Inflammatory macrophage treated with lipopolysaccharide for 1 hour (primary cell): ENCODE data around the gene NFIA.

ENCODE experiments used
- DNase-seq, 2 donors: peaks; one replicate each; pipeline ENCODE4 v3.0.0-alpha.2; 2020 to 2022

The NFIA gene

GRCh38 chr1:61343734-61344420 lies 261.5 kb downstream of the NFIA start:
- no peak for DNase-seq

- DNase-seq = no peak
These were observed 262.3 kb downstream of the NFIA start for GRCh38 chr1:61344696-61345095.

DNA sequence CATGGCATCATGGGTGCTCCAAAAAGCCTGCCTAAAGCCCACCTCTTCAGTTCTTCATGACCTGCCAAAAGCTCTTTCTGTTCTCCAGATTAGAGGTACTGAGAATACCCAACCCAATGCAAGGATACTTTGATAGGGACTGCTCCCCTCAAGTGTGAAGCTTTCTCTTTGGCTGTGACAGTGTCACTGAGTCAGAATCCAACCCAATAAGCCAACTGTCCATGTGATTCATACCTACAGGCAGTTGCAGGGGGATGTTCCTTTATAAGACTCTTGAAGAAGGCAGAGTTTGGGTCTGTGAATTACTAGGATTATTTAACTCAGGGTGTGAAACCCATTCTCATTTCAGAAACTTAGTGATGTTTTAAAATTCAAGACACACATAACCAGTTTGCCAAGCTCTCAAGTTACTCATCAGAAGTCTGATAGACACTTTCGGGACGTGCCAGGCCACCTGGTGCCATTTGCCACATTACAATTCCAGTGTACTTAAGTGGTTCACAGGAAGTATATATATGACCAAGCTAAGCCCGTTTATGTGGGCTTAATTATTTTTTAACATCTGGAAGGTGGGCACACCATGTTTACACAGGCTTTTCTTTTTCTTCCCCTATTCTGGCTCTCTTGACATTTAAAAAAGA lies 265.8 kb downstream of the NFIA start:
- no peak for DNase-seq

DNA sequence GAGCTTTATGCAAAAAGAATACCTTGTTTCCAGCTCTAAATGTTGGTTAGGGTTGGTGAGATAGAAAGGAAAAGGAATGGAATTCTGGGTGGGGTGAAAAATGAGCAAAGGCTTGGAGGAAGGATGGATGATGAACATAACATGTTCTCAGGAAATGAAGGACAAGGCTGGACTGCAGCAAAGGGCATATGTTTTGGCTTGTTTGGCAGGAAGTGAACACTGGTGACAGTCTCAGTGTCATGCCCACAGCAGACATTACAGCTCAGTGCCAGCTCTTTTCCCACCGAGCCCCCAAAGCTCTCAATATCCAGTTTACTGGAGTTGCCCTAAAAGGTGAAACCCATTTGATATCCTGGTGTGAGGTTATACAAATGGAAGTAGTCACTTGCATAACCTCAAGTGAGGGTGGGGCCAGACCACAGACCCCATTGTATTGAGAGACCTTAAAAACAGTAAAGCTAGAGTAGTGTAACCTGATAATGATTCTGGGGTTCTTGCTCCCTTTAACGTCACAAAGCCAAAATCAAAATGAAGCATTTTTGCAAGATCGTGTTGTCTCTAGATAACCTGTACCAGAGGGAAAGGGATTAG lies 270.6 kb downstream of the NFIA start:
- no peak for DNase-seq

DNA sequence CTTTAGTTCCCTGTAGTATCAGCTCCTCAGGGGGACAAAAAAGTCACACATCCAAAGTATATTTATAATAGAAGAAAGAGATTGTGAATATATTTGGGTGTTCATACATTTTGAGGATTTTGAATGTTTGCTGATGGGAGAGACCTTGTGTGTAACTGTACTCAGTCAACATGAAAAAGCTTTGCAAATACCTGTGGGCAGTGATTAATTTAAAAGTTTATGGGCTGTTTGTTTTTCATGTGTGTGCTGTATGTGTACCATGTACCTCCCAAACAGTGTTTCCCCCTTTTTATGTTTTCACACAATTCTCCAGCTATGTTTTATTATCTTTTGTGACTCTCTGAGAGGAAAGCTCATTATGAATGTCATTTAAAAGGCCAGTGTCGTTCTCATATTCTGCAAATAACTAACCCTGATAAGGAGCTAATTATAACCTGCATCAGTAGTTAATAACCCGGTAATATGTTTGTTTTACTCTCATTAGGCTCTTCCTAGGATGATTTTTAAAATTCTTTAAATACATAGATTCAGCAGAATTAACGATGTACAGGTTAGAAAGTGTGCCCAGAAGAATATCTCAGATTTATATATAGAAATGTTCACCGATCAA lies 271.5 kb downstream of the NFIA start:
- no peak for DNase-seq

DNA sequence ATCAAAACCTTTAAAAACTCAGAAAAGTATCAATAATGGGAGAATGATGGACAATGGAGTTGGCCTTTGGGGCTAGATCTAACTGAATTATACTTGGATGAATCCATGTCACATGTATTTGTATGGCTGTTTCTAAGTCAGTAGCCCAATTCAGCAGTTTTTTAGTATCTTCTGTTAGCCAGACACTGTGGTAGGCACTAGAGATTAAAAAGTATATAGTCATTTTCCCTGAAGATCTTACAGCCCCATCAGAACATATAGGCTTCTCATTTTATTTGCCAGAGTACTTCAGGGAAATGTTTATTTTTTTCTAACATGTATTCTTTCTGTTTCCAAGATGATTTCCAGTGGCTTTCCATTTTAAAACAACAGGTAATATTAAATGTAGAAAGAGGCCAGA lies 273.7 kb downstream of the NFIA start:
- DNase-seq = no peak

GRCh38 chr1:61356995-61357394 lies 274.6 kb downstream of the NFIA start:
- no peak for DNase-seq

DNA sequence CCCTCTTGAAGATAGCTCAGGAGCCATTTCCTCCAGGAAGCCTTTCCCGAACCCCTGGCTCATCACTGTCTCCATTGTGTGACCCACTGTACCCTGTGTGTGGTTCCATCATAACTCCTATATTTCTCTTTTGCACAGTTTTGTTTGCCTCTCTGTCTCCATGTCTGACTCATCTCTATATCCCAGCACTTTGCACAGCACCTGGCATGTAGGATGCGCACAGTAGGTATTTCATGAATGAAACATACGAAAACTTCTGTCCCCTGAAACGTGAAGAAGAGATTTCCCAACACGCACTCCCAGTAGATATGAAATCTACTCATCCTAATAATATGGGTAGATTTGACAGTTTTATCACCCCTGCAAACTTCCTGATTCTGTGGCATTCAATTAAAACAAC lies 275.2 kb downstream of the NFIA start:
- no peak for DNase-seq

DNA sequence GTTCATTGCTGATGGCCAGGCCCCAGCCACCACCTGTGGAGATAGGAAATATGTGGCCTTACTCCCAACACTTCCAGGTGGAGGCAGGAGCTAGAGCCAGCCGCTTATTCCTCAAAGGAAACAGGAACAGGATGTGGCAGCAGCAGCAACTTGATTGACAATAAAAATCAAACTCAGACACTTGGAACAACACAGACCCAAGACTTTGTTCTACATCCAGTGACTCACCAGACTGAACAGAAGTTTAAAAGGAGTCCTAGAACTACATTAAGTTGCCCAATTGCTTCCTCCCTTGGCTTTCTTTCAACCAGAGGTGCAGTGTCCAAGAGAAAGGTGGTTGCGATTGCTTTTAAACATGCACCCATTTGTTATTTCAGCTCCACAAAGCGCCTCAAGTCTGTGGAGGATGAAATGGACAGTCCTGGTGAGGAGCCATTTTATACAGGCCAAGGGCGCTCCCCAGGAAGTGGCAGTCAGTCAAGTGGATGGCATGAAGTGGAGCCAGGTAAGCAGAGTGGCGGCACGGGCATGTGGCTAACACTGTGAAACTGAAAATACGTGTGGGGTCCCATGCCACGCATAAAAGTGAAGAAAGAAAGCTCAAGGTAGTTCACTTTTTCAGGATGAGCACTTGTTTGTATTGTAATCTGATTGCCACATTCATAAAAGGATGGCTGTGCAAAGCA lies 276.6 kb downstream of the NFIA start:
- no peak for DNase-seq

DNA sequence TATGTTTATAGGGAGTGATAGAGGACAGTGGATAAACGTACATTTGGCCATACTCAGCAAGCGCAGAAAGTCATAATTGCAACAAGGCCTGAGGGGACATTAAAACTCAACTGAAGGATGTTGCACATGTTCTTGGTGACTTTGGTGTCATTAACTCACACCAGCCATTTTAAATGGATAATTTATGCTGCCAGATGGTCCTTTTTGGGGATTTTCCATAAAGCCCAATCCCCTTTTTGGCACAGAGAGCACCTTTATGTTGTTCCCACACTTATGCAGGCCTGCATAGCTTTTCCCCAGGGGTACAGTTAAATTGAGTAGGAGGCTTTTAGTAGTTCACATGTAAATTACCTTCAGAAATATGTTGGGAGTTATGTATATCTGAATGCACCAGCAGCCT lies 279.6 kb downstream of the NFIA start:
- no peak for DNase-seq

DNA sequence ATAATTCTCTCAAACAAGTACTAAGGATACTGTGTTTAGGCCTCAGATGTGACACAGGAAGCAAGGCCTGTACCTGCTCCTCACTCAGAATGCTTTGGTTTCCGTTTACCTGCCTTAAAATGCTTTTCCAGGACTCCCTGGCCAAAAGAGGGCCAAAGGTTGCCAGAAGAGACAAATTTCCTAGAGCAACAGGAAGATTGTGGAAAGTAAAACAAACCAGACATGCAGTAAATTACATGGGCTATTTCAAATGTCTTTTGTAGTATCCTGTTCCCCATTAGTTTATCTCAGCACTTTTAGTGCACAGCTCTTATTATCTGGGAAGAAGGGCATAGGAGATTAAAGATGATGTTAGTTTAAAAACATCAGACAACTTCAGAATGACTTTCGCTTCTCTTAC lies 280.0 kb downstream of the NFIA start:
- DNase-seq = no peak

GRCh38 chr1:61368366-61368765 lies 286.0 kb downstream of the NFIA start:
- no peak for DNase-seq

- DNase-seq = no peak
These were observed 286.5 kb downstream of the NFIA start for GRCh38 chr1:61368876-61369275.

- no peak for DNase-seq
These were observed 288.0 kb downstream of the NFIA start for GRCh38 chr1:61370177-61370912.

- DNase-seq = no peak
These were observed 288.5 kb downstream of the NFIA start for GRCh38 chr1:61370913-61371279.

- no peak for DNase-seq
These were observed 290.6 kb downstream of the NFIA start for GRCh38 chr1:61372944-61373343.

DNA sequence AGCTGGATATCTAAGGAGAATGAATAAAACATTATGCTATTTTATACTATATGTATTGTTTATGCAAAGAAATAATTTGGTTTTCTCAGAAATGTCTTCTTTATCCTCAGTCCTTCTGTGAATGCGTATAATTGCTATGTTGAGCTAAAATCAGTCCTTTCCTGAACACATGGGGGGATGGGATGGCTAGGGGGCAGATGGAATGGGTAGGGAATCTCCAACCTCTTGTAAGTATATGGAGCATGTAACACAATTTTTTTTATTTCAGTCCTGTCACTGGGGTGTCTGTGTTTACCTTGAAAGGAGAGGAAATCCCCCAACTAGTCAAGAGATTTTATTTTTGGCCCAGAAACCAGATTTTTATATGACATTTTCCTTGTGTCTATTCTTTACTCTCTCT lies 291.8 kb downstream of the NFIA start:
- no peak for DNase-seq

GRCh38 chr1:61375082-61375880 lies 292.9 kb downstream of the NFIA start:
- no peak for DNase-seq

DNA sequence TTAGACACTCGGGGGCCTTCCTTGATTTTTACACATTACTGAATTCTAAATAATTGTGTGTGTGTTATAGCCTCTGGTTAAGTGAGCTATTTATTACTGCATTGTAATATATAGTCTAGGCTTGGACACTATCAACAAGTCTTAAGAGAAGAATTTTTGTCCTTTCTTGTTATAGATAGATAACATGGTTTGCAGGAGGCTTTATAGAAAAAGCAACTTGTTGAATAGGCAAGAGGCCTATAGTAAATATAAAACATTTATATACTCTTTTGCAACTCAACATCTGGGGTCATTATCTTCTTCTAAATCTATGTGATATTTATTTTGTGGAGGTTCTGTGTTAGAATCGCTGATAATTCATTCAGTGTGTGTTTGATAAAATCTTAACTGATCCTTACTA lies 293.8 kb downstream of the NFIA start:
- no peak for DNase-seq

GRCh38 chr1:61377242-61377958 lies 295.0 kb downstream of the NFIA start:
- DNase-seq = no peak

- DNase-seq = no peak
These were observed 296.3 kb downstream of the NFIA start for GRCh38 chr1:61378494-61379180.
